H1 (cell line): Measurements from ENCODE around the gene ERVFRD-1. TPM values are rescaled to one million over a fixed set of nuclear protein-coding genes. Genes with fewer than 3 reads are reported as not detected.

Experiments used
- CBX8 ChIP-seq: fragments of 300-800, 300-1000 bp; sonication (generic); IDR thresholded peaks from 2 replicates; pipeline ENCODE4 v1.7.1; 2016; ENCODE audit warnings: low read depth, low read length, borderline replicate concordance
- FOSL1 ChIP-seq: IDR thresholded peaks from 2 replicates; pipeline ENCODE4 v1.6.1; 2011; ENCODE audit warnings: mild to moderate bottlenecking, low read depth, low read length, moderate library complexity; ENCODE audit not compliant: insufficient read depth
- GABPA ChIP-seq: IDR thresholded peaks from 2 replicates; pipeline ENCODE4 v1.6.1; 2011; ENCODE audit warnings: mild to moderate bottlenecking, low read length, moderate library complexity, borderline replicate concordance; ENCODE audit not compliant: insufficient read depth
- SIRT6 ChIP-seq: IDR thresholded peaks from one replicate; pipeline ENCODE4 v1.7.1; 2012; ENCODE audit warnings: low read length, inconsistent platforms
- polyA plus RNA-seq, 7 experiments: library from polyadenylated mRNA; depleted of rRNA in 3 of 7; stranded (reverse) in 5 of 7; unstranded in 2 of 7; fragments of >200 nt in 5 of 7; fragments of 200-250 nt in 2 of 7; gene quantifications; 1 replicate in 5 of 7; 2 replicates in 1 of 7; 4 replicates in 1 of 7; pipeline versions ENCODE4 v1.2.1 to v1.2.3, GENCODE V29; 2011 to 2013; ENCODE audit warnings: missing spikeins in 2 of 7, mixed read lengths in 2 of 7
- total RNA-seq: library from RNA; stranded (reverse); fragmentation: NEBNext Ultra II Directional; extraction: Animal tissue kit (Norgen Biotek cat#: 25700); gene quantifications from 2 replicates; pipeline ENCODE4 v1.2.1, GENCODE V29; 2021
- TF ChIP-seq, protein P1 (sequence below): IDR thresholded peaks from 2 replicates; pipeline ENCODE4 v1.6.1; 2012; ENCODE audit warnings: low read length, inconsistent platforms

The ERVFRD-1 gene
- total and polyA plus RNA-seq, 2 of the 8 experiments (the other 6 are each of a cell fraction or from before 2014, with no cell fraction given), result not detected

GRCh38 chr6:11110921-11111768, at the start of gene ERVFRD-1 (continued):
- TF ChIP-seq, protein P1, sequence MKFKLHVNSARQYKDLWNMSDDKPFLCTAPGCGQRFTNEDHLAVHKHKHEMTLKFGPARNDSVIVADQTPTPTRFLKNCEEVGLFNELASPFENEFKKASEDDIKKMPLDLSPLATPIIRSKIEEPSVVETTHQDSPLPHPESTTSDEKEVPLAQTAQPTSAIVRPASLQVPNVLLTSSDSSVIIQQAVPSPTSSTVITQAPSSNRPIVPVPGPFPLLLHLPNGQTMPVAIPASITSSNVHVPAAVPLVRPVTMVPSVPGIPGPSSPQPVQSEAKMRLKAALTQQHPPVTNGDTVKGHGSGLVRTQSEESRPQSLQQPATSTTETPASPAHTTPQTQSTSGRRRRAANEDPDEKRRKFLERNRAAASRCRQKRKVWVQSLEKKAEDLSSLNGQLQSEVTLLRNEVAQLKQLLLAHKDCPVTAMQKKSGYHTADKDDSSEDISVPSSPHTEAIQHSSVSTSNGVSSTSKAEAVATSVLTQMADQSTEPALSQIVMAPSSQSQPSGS, result no peak
- no peak for TF ChIP-seq FOSL1
- no peak for TF ChIP-seq GABPA
- TF ChIP-seq SIRT6, result no peak
- no peak for TF ChIP-seq CBX8
